Measurements from ENCODE around the gene FAT4.

DNA sequence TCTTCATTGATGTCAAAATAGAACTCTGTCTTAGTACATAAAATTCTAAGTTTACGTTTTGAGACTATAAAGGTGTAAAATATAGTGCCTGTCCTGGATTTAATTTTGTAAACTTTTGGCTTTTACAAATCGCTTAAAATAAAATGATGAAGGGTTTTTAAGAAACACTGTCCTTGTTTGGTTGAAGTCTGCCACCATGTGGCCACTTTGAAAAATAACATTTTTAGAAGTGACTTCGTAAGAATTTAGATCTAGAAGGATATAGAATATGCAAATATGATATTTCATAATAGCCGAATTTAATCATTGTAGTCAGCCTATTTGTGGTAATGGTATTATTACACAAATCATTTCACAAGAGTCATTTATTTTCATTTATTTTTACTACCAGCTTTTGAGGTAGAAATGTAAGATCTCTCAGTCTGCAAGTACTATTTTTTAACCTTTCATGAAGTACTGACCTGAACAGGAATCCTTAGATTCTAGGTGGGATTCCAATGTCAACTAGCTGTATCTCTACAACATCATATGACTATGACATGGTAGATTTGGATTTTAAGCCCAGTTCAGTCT, 31.0 kb upstream of the FAT4 start:
- no peak for TF ChIP-seq POLR2A (IDR thresholded peaks at IDR 0.05)
- TF ChIP-seq, protein P1, sequence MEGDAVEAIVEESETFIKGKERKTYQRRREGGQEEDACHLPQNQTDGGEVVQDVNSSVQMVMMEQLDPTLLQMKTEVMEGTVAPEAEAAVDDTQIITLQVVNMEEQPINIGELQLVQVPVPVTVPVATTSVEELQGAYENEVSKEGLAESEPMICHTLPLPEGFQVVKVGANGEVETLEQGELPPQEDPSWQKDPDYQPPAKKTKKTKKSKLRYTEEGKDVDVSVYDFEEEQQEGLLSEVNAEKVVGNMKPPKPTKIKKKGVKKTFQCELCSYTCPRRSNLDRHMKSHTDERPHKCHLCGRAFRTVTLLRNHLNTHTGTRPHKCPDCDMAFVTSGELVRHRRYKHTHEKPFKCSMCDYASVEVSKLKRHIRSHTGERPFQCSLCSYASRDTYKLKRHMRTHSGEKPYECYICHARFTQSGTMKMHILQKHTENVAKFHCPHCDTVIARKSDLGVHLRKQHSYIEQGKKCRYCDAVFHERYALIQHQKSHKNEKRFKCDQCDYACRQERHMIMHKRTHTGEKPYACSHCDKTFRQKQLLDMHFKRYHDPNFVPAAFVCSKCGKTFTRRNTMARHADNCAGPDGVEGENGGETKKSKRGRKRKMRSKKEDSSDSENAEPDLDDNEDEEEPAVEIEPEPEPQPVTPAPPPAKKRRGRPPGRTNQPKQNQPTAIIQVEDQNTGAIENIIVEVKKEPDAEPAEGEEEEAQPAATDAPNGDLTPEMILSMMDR (IDR thresholded peaks at IDR 0.05) = peak; percentile 31 to 44 (median 41)
